Calu3 (cell line): ENCODE data around the gene VPS50. TPM values are rescaled to one million over a fixed set of nuclear protein-coding genes. Genes with fewer than 3 reads are reported as not detected.

Source experiments
- BruUV-seq: library from RNA; stranded (reverse); fragments of 400-500 nt; replicated peaks from 2 replicates; lab custom pipeline; 2021; lab: Mats Ljungman, UMichigan
- CTCF ChIA-PET: fragments of 300-600 bp; sonication (Branson Sonifier 250); formaldehyde crosslinking; loops from one replicate; lab custom pipeline; 2022; ENCODE audit warnings: antibody characterized with exemption; lab: Charles Lee
- DNase-seq: peaks from one replicate; pipeline ENCODE4 v3.0.0; 2022
- H3K27ac Mint-ChIP-seq: one replicate; pipeline ENCODE4 v1.8.0; 2022; ENCODE audit warnings: mixed read lengths; ENCODE audit not compliant: unreplicated experiment
- H3K27me3 Mint-ChIP-seq: one replicate; pipeline ENCODE4 v1.8.0; 2022; ENCODE audit warnings: mixed read lengths; ENCODE audit not compliant: unreplicated experiment
- H3K36me3 Mint-ChIP-seq: one replicate; pipeline ENCODE4 v1.8.0; 2022; ENCODE audit warnings: mild to moderate bottlenecking, moderate library complexity, mixed read lengths; ENCODE audit not compliant: insufficient read depth, unreplicated experiment
- H3K4me1 Mint-ChIP-seq: one replicate; pipeline ENCODE4 v1.8.0; 2022; ENCODE audit warnings: mild to moderate bottlenecking, low read depth, mixed read lengths; ENCODE audit not compliant: unreplicated experiment
- H3K4me3 Mint-ChIP-seq: one replicate; pipeline ENCODE4 v1.8.0; 2022; ENCODE audit warnings: mild to moderate bottlenecking, low read depth, moderate library complexity, mixed read lengths; ENCODE audit not compliant: unreplicated experiment
- H3K9me3 Mint-ChIP-seq: one replicate; pipeline ENCODE4 v1.8.0; 2022; ENCODE audit warnings: low read depth, mixed read lengths; ENCODE audit not compliant: unreplicated experiment
- intact Hi-C: fragments of 100-400 bp; cut with micrococcal nuclease; formaldehyde crosslinking; loops from one replicate; pipeline ENCODE4 v1.10.0; 2022; ENCODE audit not compliant: unreplicated experiment
- total RNA-seq: library from RNA; stranded (reverse); gene quantifications from 2 replicates; pipeline ENCODE4 v1.2.3, GENCODE V29; 2022
- TF ChIP-seq, protein P1 (sequence below): fragments of 200-600 bp; IDR thresholded peaks from one replicate; pipeline ENCODE4 v1.8.0; 2022; ENCODE audit warnings: antibody characterized with exemption; ENCODE audit not compliant: unreplicated experiment

VPS50 gene
- total RNA-seq, 1 experiment from 2014 or later = 36.9 TPM

DNA sequence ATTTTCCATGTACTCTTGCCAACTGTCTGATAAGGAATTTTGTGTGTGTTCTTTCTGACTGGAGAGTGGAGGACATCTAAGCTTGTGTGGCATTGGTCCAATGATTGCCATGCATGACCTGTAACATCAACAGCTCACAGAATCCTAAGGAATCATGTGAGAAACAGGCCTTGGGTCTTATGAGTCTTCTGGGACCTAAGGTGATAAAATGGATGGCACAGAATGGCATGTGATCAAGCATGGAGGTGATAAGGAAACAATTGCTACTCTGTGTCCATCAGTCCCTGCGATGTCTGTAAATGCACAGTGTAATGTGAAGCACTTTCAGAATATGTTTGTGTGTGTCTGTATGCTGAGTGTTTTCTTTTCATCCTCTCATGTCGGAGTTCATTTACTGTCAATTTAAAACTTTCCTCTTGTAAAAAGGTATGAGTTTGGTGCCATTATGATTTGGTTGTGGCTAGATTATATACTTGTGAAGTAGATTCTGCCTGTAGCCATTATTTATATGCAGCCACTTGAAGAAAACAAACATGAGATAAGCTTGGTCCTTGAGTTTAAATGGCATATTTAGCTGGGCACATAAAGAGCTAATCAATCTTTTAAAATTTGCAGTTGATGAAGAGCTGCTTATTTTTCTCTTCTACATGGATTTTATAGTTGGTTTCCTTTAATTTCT lies 127.5 kb downstream of the VPS50 start:
- TF ChIP-seq, protein P1, sequence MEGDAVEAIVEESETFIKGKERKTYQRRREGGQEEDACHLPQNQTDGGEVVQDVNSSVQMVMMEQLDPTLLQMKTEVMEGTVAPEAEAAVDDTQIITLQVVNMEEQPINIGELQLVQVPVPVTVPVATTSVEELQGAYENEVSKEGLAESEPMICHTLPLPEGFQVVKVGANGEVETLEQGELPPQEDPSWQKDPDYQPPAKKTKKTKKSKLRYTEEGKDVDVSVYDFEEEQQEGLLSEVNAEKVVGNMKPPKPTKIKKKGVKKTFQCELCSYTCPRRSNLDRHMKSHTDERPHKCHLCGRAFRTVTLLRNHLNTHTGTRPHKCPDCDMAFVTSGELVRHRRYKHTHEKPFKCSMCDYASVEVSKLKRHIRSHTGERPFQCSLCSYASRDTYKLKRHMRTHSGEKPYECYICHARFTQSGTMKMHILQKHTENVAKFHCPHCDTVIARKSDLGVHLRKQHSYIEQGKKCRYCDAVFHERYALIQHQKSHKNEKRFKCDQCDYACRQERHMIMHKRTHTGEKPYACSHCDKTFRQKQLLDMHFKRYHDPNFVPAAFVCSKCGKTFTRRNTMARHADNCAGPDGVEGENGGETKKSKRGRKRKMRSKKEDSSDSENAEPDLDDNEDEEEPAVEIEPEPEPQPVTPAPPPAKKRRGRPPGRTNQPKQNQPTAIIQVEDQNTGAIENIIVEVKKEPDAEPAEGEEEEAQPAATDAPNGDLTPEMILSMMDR = no peak
- CTCF ChIA-PET = no interaction called here
- Mint-ChIP-seq H3K9me3 (no peaks in the 10 kb centered on the region), H3K36me3 (no peaks in the 10 kb centered on the region), H3K4me1 (no peaks in the 10 kb centered on the region), H3K4me3 (no peak overlapping the region), H3K27me3 (no peaks in the 10 kb centered on the region), H3K27ac (no peak overlapping the region)
- no peak for DNase-seq
- intact Hi-C loops = no loop called here
- no TSS peak for BruUV-seq

GRCh38 chr7:93361853-93362252 lies 129.7 kb downstream of the VPS50 start:
- TF ChIP-seq, protein P1 = no peak
- no peak for DNase-seq
- no peaks in the 10 kb centered on the region for H3K4me1 Mint-ChIP-seq
- no peaks in the 10 kb centered on the region for H3K27me3 Mint-ChIP-seq
- H3K36me3 Mint-ChIP-seq = no peaks in the 10 kb centered on the region
- no peak overlapping the region for H3K27ac Mint-ChIP-seq
- intact Hi-C loops = no loop called here
- CTCF ChIA-PET = no interaction called here
- no TSS peak for BruUV-seq
- no peaks in the 10 kb centered on the region for H3K9me3 Mint-ChIP-seq
- no peak overlapping the region for H3K4me3 Mint-ChIP-seq

- Mint-ChIP-seq H3K4me1 (no peaks in the 10 kb centered on the region), H3K9me3 (no peaks in the 10 kb centered on the region), H3K27me3 (no peaks in the 10 kb centered on the region), H3K27ac (no peak overlapping the region), H3K4me3 (no peak overlapping the region), H3K36me3 (no peaks in the 10 kb centered on the region)
- TF ChIP-seq, protein P1 = no peak
- intact Hi-C loops = no loop called here
- CTCF ChIA-PET = interaction anchor here (1.1 kb wide), 1 partner anchor 20 kb away, joined by 3 read pairs; no protein-coding TSS in a partner anchor
- BruUV-seq = no TSS peak
- no peak for DNase-seq
Measured at GRCh38 chr7:93364806-93365205, 132.6 kb downstream of the VPS50 start.

GRCh38 chr7:93365341-93365740 lies 133.2 kb downstream of the VPS50 start:
- no peak for DNase-seq
- CTCF ChIA-PET = interaction anchor here (1.1 kb wide), 1 partner anchor 21 kb away, joined by 3 read pairs; no protein-coding TSS in a partner anchor
- Mint-ChIP-seq H3K27ac (no peak overlapping the region), H3K36me3 (no peaks in the 10 kb centered on the region), H3K4me1 (no peaks in the 10 kb centered on the region), H3K9me3 (no peaks in the 10 kb centered on the region), H3K4me3 (no peak overlapping the region), H3K27me3 (no peaks in the 10 kb centered on the region)
- intact Hi-C loops = no loop called here
- TF ChIP-seq, protein P1 = no peak
- no TSS peak for BruUV-seq
